Astrocyte (in vitro differentiated cells and primary cell): ENCODE measurements around the gene PEA15. TPM values are rescaled to one million over a fixed set of nuclear protein-coding genes. Genes with fewer than 3 reads are reported as not detected.
A peak's percentile ranks its signal among the peaks of the same experiment; 100 is the strongest.

ENCODE experiments used
- DNase-seq: peaks from one replicate; pipeline ENCODE4 v3.0.0-alpha.2; 2010; ENCODE audit warnings: low read depth
- FAIRE-seq: peaks from 2 replicates; lab custom pipeline; 2011; peaks lifted over from hg19 to GRCh38; lab: Jason Lieb, UNC
- H2AFZ ChIP-seq: 2 replicates; pipeline ENCODE4 v1.6.0; 2012; ENCODE audit warnings: low read depth, low read length, inconsistent platforms
- H3K27ac ChIP-seq: 2 replicates; pipeline ENCODE4 v1.5.1; 2011; ENCODE audit warnings: low read depth, low read length, inconsistent platforms
- H3K27me3 ChIP-seq: 2 replicates; pipeline ENCODE4 v1.6.0; 2011; ENCODE audit warnings: low read length, inconsistent platforms; ENCODE audit not compliant: insufficient read depth
- H3K36me3 ChIP-seq: 2 replicates; pipeline ENCODE4 v1.5.1; 2011; ENCODE audit warnings: low read length, inconsistent platforms; ENCODE audit not compliant: insufficient read depth
- H3K4me1 ChIP-seq: 2 replicates; pipeline ENCODE4 v1.5.1; 2011; ENCODE audit warnings: low read length, inconsistent platforms; ENCODE audit not compliant: insufficient read depth
- H3K4me2 ChIP-seq: 2 replicates; pipeline ENCODE4 v1.6.0; 2012; ENCODE audit warnings: low read length, inconsistent platforms
- H3K4me3 ChIP-seq: 2 replicates; pipeline ENCODE4 v1.5.1; 2011; ENCODE audit warnings: low read depth, mild to moderate bottlenecking, low read length, inconsistent platforms; ENCODE audit not compliant: insufficient read depth
- H3K79me2 ChIP-seq: 2 replicates; pipeline ENCODE4 v1.6.0; 2012; ENCODE audit warnings: mild to moderate bottlenecking, low read length, inconsistent platforms; ENCODE audit not compliant: insufficient read depth
- H3K9ac ChIP-seq: 2 replicates; pipeline ENCODE4 v1.6.0; 2012; ENCODE audit warnings: mild to moderate bottlenecking, low read length, inconsistent platforms
- H3K9me3 ChIP-seq: 2 replicates; pipeline ENCODE4 v1.5.1; 2012; ENCODE audit warnings: low read depth, mild to moderate bottlenecking, low read length, inconsistent platforms; ENCODE audit not compliant: insufficient read depth
- H4K20me1 ChIP-seq: 2 replicates; pipeline ENCODE4 v1.6.0; 2012; ENCODE audit warnings: low read length, inconsistent platforms; ENCODE audit not compliant: insufficient read depth
- H3K27ac Mint-ChIP-seq: one replicate; pipeline ENCODE4 v1.8.0; 2021; ENCODE audit warnings: mild to moderate bottlenecking, mixed read lengths; ENCODE audit not compliant: unreplicated experiment
- H3K27me3 Mint-ChIP-seq: one replicate; pipeline ENCODE4 v1.8.0; 2021; ENCODE audit warnings: low read depth, mixed read lengths; ENCODE audit not compliant: unreplicated experiment
- H3K36me3 Mint-ChIP-seq: one replicate; pipeline ENCODE4 v1.8.0; 2021; ENCODE audit warnings: low read depth, mixed read lengths; ENCODE audit not compliant: unreplicated experiment
- H3K4me1 Mint-ChIP-seq: one replicate; pipeline ENCODE4 v1.8.0; 2021; ENCODE audit warnings: low read depth, mixed read lengths; ENCODE audit not compliant: unreplicated experiment
- H3K4me3 Mint-ChIP-seq: one replicate; pipeline ENCODE4 v1.8.0; 2021; ENCODE audit warnings: mild to moderate bottlenecking, moderate library complexity, mixed read lengths; ENCODE audit not compliant: unreplicated experiment
- H3K9me3 Mint-ChIP-seq: one replicate; pipeline ENCODE4 v1.8.0; 2021; ENCODE audit warnings: mild to moderate bottlenecking, mixed read lengths; ENCODE audit not compliant: unreplicated experiment
- EZH2 ChIP-seq: IDR thresholded peaks from 2 replicates; pipeline ENCODE4 v1.6.1; 2012; ENCODE audit warnings: mild to moderate bottlenecking, low read length, inconsistent platforms; ENCODE audit not compliant: insufficient read depth
- total RNA-seq: library from RNA; stranded (reverse); gene quantifications from 2 replicates; pipeline ENCODE4 v1.2.1, GENCODE V29; 2021
- TF ChIP-seq, protein P1 (sequence below): IDR thresholded peaks from 2 replicates; pipeline ENCODE4 v1.5.1; 2011; ENCODE audit warnings: low read depth, mild to moderate bottlenecking, inconsistent platforms, low read length, moderate library complexity; ENCODE audit not compliant: insufficient read depth

Gene PEA15
- total RNA-seq, 1 donor from 2014 or later = 470 TPM

DNA sequence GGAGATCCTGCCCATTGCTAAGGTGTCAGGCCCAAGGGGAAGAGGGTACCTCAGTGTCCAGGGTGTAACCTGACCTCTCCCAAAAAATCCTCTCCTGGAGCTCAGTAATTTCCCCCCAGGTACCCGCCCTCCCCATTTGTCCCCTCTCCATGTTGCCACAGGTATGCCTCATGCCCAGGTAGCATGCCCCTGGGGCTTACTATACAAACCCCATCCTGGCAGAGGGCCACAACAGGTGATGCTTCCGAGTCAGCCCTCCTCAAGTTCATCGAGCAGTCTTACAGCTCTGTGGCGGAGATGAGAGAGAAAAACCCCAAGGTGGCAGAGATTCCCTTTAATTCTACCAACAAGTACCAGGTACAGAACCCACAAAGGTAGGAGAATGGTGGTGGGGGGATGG is 38.1 kb upstream of the PEA15 start:
- Histone ChIP-seq H2AFZ (no peak overlapping the region), H3K9me3 (no peaks in the 10 kb centered on the region), H3K4me2 (no peak overlapping the region), H4K20me1 (no peaks in the 10 kb centered on the region), H3K27me3 (peaks cover 2% of the 10 kb centered on the region), H3K9ac (no peak overlapping the region), H3K4me3 (no peak overlapping the region), H3K27ac (no peak overlapping the region), H3K36me3 (no peaks in the 10 kb centered on the region), H3K79me2 (no peaks in the 10 kb centered on the region), H3K4me1 (peaks cover 7% of the 10 kb centered on the region)
- Mint-ChIP-seq H3K27me3 (peaks cover 7% of the 10 kb centered on the region), H3K4me3 (no peak overlapping the region), H3K9me3 (no peaks in the 10 kb centered on the region), H3K27ac (no peak overlapping the region), H3K4me1 (peaks cover 31% of the 10 kb centered on the region), H3K36me3 (no peaks in the 10 kb centered on the region)
- FAIRE-seq = no peak
- no peak for DNase-seq
- TF ChIP-seq, protein P1, sequence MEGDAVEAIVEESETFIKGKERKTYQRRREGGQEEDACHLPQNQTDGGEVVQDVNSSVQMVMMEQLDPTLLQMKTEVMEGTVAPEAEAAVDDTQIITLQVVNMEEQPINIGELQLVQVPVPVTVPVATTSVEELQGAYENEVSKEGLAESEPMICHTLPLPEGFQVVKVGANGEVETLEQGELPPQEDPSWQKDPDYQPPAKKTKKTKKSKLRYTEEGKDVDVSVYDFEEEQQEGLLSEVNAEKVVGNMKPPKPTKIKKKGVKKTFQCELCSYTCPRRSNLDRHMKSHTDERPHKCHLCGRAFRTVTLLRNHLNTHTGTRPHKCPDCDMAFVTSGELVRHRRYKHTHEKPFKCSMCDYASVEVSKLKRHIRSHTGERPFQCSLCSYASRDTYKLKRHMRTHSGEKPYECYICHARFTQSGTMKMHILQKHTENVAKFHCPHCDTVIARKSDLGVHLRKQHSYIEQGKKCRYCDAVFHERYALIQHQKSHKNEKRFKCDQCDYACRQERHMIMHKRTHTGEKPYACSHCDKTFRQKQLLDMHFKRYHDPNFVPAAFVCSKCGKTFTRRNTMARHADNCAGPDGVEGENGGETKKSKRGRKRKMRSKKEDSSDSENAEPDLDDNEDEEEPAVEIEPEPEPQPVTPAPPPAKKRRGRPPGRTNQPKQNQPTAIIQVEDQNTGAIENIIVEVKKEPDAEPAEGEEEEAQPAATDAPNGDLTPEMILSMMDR = no peak
- TF ChIP-seq EZH2 = no peak

DNA sequence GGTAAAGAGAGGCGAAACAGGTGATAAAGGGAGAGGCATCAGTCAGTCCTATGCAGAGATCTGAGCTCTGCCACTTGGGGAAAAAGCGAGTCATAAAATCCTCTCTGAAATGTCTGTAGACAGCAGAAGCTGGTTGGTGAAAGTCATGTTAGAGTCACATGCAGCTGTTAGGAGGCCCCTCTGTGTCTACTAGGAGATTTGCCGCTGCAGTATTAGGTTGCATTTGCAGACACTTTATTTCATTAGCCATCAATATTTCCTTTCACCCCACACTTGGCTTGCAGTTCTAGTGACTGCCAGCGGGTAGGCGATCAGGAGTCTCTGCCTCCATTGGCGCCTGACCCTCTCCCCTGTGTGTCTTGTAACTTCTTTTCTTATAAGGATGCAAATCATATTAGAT is 37.6 kb upstream of the PEA15 start:
- no peaks in the 10 kb centered on the region for H3K9me3 ChIP-seq
- peaks cover 33% of the 10 kb centered on the region for H3K4me1 Mint-ChIP-seq
- no peak overlapping the region for H3K9ac ChIP-seq
- H3K4me2 ChIP-seq = no peak overlapping the region
- DNase-seq (no peak), FAIRE-seq (no peak)
- TF ChIP-seq, protein P1 = no peak
- TF ChIP-seq EZH2 = no peak
- H3K79me2 ChIP-seq = no peaks in the 10 kb centered on the region
- peaks cover 2% of the 10 kb centered on the region for H3K27me3 ChIP-seq
- no peak overlapping the region for H3K4me3 ChIP-seq
- no peak overlapping the region for H3K27ac ChIP-seq
- no peaks in the 10 kb centered on the region for H3K36me3 Mint-ChIP-seq
- peak overlapping the region; percentile 29 for H3K27ac Mint-ChIP-seq
- peaks cover 10% of the 10 kb centered on the region for H3K27me3 Mint-ChIP-seq
- no peak overlapping the region for H2AFZ ChIP-seq
- H3K4me3 Mint-ChIP-seq = no peak overlapping the region
- peaks cover 7% of the 10 kb centered on the region for H3K4me1 ChIP-seq
- no peaks in the 10 kb centered on the region for H4K20me1 ChIP-seq
- no peaks in the 10 kb centered on the region for H3K36me3 ChIP-seq
- H3K9me3 Mint-ChIP-seq = no peaks in the 10 kb centered on the region

DNA sequence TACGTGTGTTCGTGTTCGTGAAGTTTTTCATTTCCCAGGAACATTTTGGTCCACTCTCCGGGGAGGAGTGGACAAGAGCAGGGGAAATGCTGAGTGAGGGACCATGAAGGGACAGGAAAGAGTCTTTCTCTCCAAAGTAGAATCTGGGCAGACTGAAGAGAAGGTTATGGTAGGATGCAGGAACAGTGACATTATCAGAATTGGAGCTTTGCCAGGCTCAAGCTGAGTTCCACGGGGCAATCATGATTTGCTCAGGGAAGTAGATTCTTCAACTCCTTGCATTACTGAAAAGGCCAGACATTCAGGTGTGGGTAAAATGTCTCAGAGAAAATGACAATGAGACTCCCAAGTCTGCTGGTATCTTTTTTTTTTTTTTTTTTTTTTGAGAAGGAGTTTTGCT is 37.2 kb upstream of the PEA15 start:
- no peak overlapping the region for H2AFZ ChIP-seq

More for the DNA sequence above, 37.2 kb upstream of the PEA15 start:
- Histone ChIP-seq H3K27ac (no peak overlapping the region), H3K4me3 (no peak overlapping the region), H3K36me3 (no peaks in the 10 kb centered on the region), H3K4me1 (peaks cover 7% of the 10 kb centered on the region), H4K20me1 (no peaks in the 10 kb centered on the region), H3K27me3 (peaks cover 2% of the 10 kb centered on the region), H3K79me2 (no peaks in the 10 kb centered on the region), H3K9ac (no peak overlapping the region), H3K9me3 (no peaks in the 10 kb centered on the region), H3K4me2 (no peak overlapping the region)
- Mint-ChIP-seq H3K9me3 (no peaks in the 10 kb centered on the region), H3K27me3 (peaks cover 14% of the 10 kb centered on the region), H3K27ac (peak overlapping the region; percentile 29), H3K36me3 (no peaks in the 10 kb centered on the region), H3K4me3 (no peak overlapping the region), H3K4me1 (peaks cover 33% of the 10 kb centered on the region)
- DNase-seq (no peak), FAIRE-seq (no peak)
- TF ChIP-seq, protein P1 = no peak
- TF ChIP-seq EZH2 = no peak
